ENCODE measurements around the gene NRP2. TPM values are rescaled to one million over a fixed set of nuclear protein-coding genes. Genes with fewer than 3 reads are reported as not detected.

The NRP2 gene
- polyA plus RNA-seq, 2 of the 4 experiments (the other 2 are of a cell fraction), result 144 to 159 TPM

- 48% methylated on average over 1 of the region's 1 CpG for WGBS (ENCODE audit: missing lambda C conversion rate)
- no peak for DNase-seq (ENCODE audit: low read depth in 1 of 2, low spot score in 1 of 2)
- ATAC-seq, result no peak
- ChIA-PET CTCF (no interaction called here), POLR2A (no interaction called here)
- Histone ChIP-seq H3K4me1 (no peaks in the 10 kb centered on the region), H3K4me3 (no peak overlapping the region), H3K27ac (no peak overlapping the region), H3K4me2 (no peak overlapping the region), H3K9me3 (no peaks in the 10 kb centered on the region)
- no peak for FAIRE-seq
- no peak for TF ChIP-seq ELK1 (IDR thresholded peaks at IDR 0.05; ENCODE audit: low read depth, low read length)
Observed at GRCh38 chr2:205837663-205838062, 155.4 kb downstream of the NRP2 start.

GRCh38 chr2:205845446-205845845 is 163.1 kb downstream of the NRP2 start:
- no peak for FAIRE-seq
- no peak for ATAC-seq
- WGBS (ENCODE audit: missing lambda C conversion rate), result 48% methylated on average over 3 of the region's 3 CpGs
- H3K4me3 ChIP-seq, result no peak overlapping the region
- H3K27ac ChIP-seq, result no peak overlapping the region
- ChIA-PET POLR2A (no interaction called here), CTCF (interaction anchor here (0.6 to 0.7 kb wide), 4 partner anchors 31 to 101 kb away, joined by 3 to 4 read pairs (median 3); no protein-coding TSS in a partner anchor)
- no peaks in the 10 kb centered on the region for H3K9me3 ChIP-seq
- no peak for DNase-seq (ENCODE audit: low read depth in 1 of 2, low spot score in 1 of 2)
- TF ChIP-seq RFX5 (IDR thresholded peaks at IDR 0.05), result no peak
- TF ChIP-seq ZSCAN20 (CRISPR knock-in tag; IDR thresholded peaks at IDR 0.05), result no peak
- TF ChIP-seq FOSL2 (IDR thresholded peaks at IDR 0.05), result no peak
- TF ChIP-seq FOSL2 (CRISPR knock-in tag; IDR thresholded peaks at IDR 0.05), result no peak
- no peak for TF ChIP-seq NFE2L2 (conservative IDR thresholded peaks at IDR 0.05; ENCODE audit: low read length)
- no peak for TF ChIP-seq MAX (IDR thresholded peaks at IDR 0.05)
- TF ChIP-seq POLR2AphosphoS2 (conservative IDR thresholded peaks at IDR 0.05; ENCODE audit: low read length), result no peak
- H3K4me1 ChIP-seq, result no peaks in the 10 kb centered on the region
- H3K4me2 ChIP-seq, result no peak overlapping the region

Data from A549 (cell line).